Thyroid gland (tissue), 4 donors: ENCODE data around the gene NUP188. TPM values are rescaled to one million over a fixed set of nuclear protein-coding genes. Genes with fewer than 3 reads are reported as not detected.
A peak's percentile ranks its signal among the peaks of the same experiment; 100 is the strongest.

ENCODE experiments used
- DNase-seq, 2 donors: peaks; one replicate each; pipeline ENCODE4 v3.0.0-alpha.2; 2019
- H3K27ac ChIP-seq, 3 donors: fragments of 200-600 bp; sonication (generic); 1 replicate in 2 of 3; 2 replicates in 1 of 3; pipeline ENCODE4 v1.5.1; 2016 to 2019; ENCODE audit warnings: mild to moderate bottlenecking in 1 of 3, moderate library complexity in 1 of 3
- H3K27me3 ChIP-seq: fragments of 200-600 bp; sonication (generic); one replicate; pipeline ENCODE4 v1.5.1; 2019
- H3K36me3 ChIP-seq, 2 donors: fragments of 200-600 bp; sonication (generic); one replicate each; pipeline ENCODE4 v1.5.1; 2016 to 2019
- H3K4me1 ChIP-seq, 2 donors: fragments of 200-600 bp; sonication (generic); one replicate each; pipeline ENCODE4 v1.5.1; 2017 to 2019
- H3K4me3 ChIP-seq, 3 donors: fragments of 200-600 bp; sonication (generic); replicated peaks in 1 of 3; 1 replicate in 2 of 3; 2 replicates in 1 of 3; pipeline ENCODE4 v1.5.1; 2016; ENCODE audit warnings: mild to moderate bottlenecking in 1 of 3
- H3K9me3 ChIP-seq: fragments of 200-600 bp; sonication (generic); one replicate; pipeline ENCODE4 v1.5.1; 2017
- POLR2A ChIP-seq, 2 donors: fragments of 450-650 bp; IDR thresholded peaks; one replicate each; pipeline ENCODE4 v1.6.1; 2017; ENCODE audit warnings: antibody characterized with exemption in 2 of 2, mild to moderate bottlenecking in 2 of 2, moderate library complexity in 1 of 2
- WGBS, 2 donors: methylation state at CpG; one replicate each; pipeline ENCODE4 v1.1.5; 2017; 5-methylcytosine and 5-hydroxymethylcytosine counted together
- intact Hi-C: fragments of 100-400 bp; cut with DNase I; formaldehyde crosslinking; loops from one replicate; pipeline ENCODE4 v1.15.1; 2023
- total RNA-seq, 4 donors: library from RNA; depleted of rRNA; stranded (reverse); fragments of >200 nt; gene quantifications; one replicate each; pipeline ENCODE4 v1.2.3, GENCODE V29; 2016
- TF ChIP-seq, protein P1 (sequence below), 6 experiments: fragments of 200-600 bp in 3 of 6; fragments of 450-650 bp in 3 of 6; sonication (generic) in 3 of 6; IDR thresholded peaks; one replicate each; pipeline ENCODE4 v1.5.1; 2016 to 2019; ENCODE audit warnings: antibody characterized with exemption in 6 of 6, mild to moderate bottlenecking in 2 of 6, inconsistent platforms in 1 of 6, moderate library complexity in 1 of 6

Gene NUP188
- total RNA-seq, 4 donors from 2014 or later, result 27.1 to 78.2 (median 35.8) TPM

DNA sequence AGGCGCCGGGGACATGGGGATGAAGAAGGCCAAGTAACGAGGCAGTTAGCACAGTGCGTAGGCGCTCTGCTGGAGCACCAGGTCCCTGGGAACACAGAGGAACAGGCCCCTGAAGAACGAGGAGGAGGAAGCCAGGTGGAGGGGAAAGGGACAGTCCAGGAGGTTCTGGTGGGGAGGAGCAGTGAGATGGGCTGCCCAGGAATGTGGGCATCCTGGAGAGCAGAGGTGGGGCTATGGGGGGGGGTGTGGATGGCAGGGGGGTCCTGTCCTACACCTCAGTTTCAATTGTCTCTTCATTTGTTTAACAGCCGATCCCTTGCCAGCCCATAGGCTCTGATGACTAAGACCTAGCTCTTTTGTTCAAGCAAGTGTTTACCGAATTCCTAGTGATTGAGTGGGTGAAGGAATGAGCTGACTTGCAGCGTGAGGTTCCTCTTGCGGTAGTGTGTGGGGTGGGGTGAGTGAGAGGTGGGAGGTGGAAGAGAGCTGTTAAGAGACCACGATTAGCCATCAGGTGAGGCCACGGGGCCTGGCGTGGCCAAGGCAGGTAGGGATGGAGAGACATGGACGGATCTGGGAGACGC is 35.1 kb upstream of the NUP188 start:
- no peaks in the 10 kb centered on the region for H3K27me3 ChIP-seq
- H3K4me3 ChIP-seq, result no peak overlapping the region
- peaks cover 22 to 28% of the 10 kb centered on the region in 2 donors for H3K36me3 ChIP-seq
- TF ChIP-seq POLR2A (IDR thresholded peaks at IDR 0.05), result peak in 1 of 2 donors; percentile 33
- TF ChIP-seq, protein P1, sequence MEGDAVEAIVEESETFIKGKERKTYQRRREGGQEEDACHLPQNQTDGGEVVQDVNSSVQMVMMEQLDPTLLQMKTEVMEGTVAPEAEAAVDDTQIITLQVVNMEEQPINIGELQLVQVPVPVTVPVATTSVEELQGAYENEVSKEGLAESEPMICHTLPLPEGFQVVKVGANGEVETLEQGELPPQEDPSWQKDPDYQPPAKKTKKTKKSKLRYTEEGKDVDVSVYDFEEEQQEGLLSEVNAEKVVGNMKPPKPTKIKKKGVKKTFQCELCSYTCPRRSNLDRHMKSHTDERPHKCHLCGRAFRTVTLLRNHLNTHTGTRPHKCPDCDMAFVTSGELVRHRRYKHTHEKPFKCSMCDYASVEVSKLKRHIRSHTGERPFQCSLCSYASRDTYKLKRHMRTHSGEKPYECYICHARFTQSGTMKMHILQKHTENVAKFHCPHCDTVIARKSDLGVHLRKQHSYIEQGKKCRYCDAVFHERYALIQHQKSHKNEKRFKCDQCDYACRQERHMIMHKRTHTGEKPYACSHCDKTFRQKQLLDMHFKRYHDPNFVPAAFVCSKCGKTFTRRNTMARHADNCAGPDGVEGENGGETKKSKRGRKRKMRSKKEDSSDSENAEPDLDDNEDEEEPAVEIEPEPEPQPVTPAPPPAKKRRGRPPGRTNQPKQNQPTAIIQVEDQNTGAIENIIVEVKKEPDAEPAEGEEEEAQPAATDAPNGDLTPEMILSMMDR (IDR thresholded peaks at IDR 0.05), result no peak
- intact Hi-C loops, result no loop called here
- peak in 1 of 2 donors; percentile 40 for DNase-seq
- H3K9me3 ChIP-seq, result no peaks in the 10 kb centered on the region
- H3K27ac ChIP-seq, result peak overlapping the region; percentile 83 to 88 (median 85)
- peaks cover 44 to 76% of the 10 kb centered on the region in 2 donors for H3K4me1 ChIP-seq
- WGBS, 2 donors, result 60 to 67% methylated on average over 15 of the region's 15 CpGs

DNA sequence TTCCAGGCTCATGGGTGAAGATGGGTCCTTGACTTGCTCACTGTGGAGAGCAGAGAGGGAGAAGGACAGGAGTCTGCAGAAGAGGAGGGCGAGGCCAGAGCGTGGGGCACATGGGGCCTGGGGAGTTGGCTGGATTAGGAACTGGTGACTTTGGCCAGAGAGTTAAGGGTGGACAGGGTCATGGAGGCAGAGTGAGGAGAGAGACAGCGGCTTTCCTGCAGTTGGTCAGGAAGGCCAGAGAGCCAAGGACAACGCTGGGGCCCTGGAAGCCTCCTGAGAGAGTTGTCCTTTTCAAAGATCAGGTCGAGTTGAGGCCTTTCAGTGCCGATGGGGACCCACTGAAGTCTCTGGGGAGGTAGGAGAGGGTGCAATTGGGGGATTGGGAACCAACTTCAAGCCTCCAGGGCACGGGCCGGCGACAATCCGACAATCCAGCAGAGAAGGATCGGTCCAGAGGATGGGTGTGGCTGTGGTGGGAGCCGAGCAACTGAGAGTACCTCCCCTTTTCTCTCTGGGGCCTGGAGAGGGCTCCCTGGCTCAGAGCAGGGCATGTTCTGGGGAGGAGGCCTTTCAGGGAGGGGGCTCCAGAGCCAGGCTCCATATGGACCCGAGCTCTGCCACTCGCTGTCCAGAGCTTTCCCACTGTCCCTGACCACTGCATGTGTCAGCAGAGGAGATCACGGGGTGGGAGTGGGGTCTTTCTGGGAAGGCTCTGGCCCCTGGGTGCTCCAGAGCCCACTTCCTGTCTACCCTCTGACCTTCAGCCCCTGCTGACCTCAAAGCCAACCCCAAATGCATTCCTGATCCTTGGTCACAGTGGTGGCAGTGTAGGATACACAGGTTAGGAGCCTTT is 34.2 kb upstream of the NUP188 start:
- H3K9me3 ChIP-seq, result no peaks in the 10 kb centered on the region
- intact Hi-C loops, result no loop called here
- DNase-seq, result no peak
- peak overlapping the region; percentile 83 to 88 (median 85) for H3K27ac ChIP-seq
- H3K36me3 ChIP-seq, result peaks cover 13 to 19% of the 10 kb centered on the region in 2 donors
- 58 to 90% methylated on average over 10 to 15 of the region's 15 CpGs for WGBS, 2 donors
- H3K4me1 ChIP-seq, result peaks cover 44 to 84% of the 10 kb centered on the region in 2 donors
- H3K4me3 ChIP-seq, result no peak overlapping the region
- H3K27me3 ChIP-seq, result no peaks in the 10 kb centered on the region
- TF ChIP-seq, protein P1 (IDR thresholded peaks at IDR 0.05), result no peak
- no peak for TF ChIP-seq POLR2A (IDR thresholded peaks at IDR 0.05)

- intact Hi-C loops, result no loop called here
- H3K4me3 ChIP-seq, result no peak overlapping the region
- DNase-seq, result no peak
- no peaks in the 10 kb centered on the region for H3K27me3 ChIP-seq
- TF ChIP-seq, protein P1 (IDR thresholded peaks at IDR 0.05), result no peak
- TF ChIP-seq POLR2A (IDR thresholded peaks at IDR 0.05), result no peak
- H3K9me3 ChIP-seq, result no peaks in the 10 kb centered on the region
- peaks cover 50 to 92% of the 10 kb centered on the region in 2 donors for H3K4me1 ChIP-seq
- H3K27ac ChIP-seq, result peak overlapping the region in 2 of 3 donors; percentile 83 to 88
- peaks cover 4 to 10% of the 10 kb centered on the region in 2 donors for H3K36me3 ChIP-seq
- 67 to 71% methylated on average over 15 to 22 of the region's 23 CpGs for WGBS, 2 donors
Observed at GRCh38 chr9:128913995-128914772, 33.3 kb upstream of the NUP188 start.

- Histone ChIP-seq H3K27me3 (no peaks in the 10 kb centered on the region), H3K4me1 (peaks cover 70 to 97% of the 10 kb centered on the region in 2 donors), H3K27ac (peak overlapping the region; percentile 92 to 100 (median 96)), H3K9me3 (no peaks in the 10 kb centered on the region), H3K36me3 (peaks cover 0 to 2% of the 10 kb centered on the region in 2 donors), H3K4me3 (peak overlapping the region in 1 of 3 donors; percentile 7)
- WGBS, 2 donors, result 34 to 68% methylated on average over 3 to 15 of the region's 18 CpGs
- peak; percentile 85 to 91 for DNase-seq
- intact Hi-C loops, result no loop called here
- peak; percentile 22 to 63 for TF ChIP-seq POLR2A (IDR thresholded peaks at IDR 0.05)
- TF ChIP-seq, protein P1 (IDR thresholded peaks at IDR 0.05), result no peak
Observed at GRCh38 chr9:128916204-128916603, 31.3 kb upstream of the NUP188 start.
